Measurements from ENCODE around the gene DIABLO. TPM values are rescaled to one million over a fixed set of nuclear protein-coding genes. Genes with fewer than 3 reads are reported as not detected.

DIABLO gene
- total RNA-seq, 3 donors from 2014 or later, result 48.2 to 71.1 (median 62.3) TPM

DNA sequence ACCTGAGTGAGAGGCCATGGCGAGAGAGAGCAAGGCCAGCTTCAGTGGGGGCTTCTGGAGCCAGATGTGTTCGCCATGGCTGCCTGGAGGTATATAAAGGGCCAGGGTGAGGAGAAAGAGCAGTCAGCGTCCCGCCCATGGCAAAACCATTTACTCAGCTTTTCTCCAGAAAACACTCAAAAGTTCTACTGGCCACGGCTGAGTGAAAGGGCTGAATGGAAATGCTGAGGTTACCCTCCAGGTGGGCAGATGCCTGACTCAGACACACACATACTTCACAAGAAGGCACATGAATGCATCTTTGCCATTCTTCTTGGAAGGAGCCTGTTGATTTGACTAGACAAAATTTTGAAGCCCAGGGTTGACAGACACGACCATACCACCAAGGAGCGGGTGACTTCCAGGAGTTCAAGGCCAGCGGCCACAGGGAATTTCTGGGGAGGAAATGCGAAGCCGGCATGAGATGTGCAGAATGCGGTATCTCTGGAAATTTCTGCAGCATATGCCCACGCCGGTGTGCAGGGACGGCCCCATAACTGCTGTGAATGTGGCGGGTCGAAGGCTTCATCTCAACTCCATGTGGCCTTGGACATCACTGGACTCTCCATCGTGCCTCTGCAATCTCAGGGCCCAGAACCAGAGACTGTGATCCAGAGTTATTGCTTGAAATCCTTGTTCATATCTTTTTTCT, 51.6 kb downstream of the DIABLO start, which contains the start of gene IL31:
Gene IL31, minus strand, starts transcription at position 67 of the 691 bp plus-strand sequence. Its CDS starts 49 bp downstream, at position 18.
- intact Hi-C loops (cut with DNase I; ENCODE audit: low total_unique reads), result no loop called here
- TF ChIP-seq POLR2AphosphoS5 (IDR thresholded peaks at IDR 0.05), result no peak
- TF ChIP-seq, protein P1, sequence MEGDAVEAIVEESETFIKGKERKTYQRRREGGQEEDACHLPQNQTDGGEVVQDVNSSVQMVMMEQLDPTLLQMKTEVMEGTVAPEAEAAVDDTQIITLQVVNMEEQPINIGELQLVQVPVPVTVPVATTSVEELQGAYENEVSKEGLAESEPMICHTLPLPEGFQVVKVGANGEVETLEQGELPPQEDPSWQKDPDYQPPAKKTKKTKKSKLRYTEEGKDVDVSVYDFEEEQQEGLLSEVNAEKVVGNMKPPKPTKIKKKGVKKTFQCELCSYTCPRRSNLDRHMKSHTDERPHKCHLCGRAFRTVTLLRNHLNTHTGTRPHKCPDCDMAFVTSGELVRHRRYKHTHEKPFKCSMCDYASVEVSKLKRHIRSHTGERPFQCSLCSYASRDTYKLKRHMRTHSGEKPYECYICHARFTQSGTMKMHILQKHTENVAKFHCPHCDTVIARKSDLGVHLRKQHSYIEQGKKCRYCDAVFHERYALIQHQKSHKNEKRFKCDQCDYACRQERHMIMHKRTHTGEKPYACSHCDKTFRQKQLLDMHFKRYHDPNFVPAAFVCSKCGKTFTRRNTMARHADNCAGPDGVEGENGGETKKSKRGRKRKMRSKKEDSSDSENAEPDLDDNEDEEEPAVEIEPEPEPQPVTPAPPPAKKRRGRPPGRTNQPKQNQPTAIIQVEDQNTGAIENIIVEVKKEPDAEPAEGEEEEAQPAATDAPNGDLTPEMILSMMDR (IDR thresholded peaks at IDR 0.05), result no peak
- no peak for TF ChIP-seq POLR2A (IDR thresholded peaks at IDR 0.05)
- DNase-seq (ENCODE audit: low spot score in 2 of 2), result no peak

DNA sequence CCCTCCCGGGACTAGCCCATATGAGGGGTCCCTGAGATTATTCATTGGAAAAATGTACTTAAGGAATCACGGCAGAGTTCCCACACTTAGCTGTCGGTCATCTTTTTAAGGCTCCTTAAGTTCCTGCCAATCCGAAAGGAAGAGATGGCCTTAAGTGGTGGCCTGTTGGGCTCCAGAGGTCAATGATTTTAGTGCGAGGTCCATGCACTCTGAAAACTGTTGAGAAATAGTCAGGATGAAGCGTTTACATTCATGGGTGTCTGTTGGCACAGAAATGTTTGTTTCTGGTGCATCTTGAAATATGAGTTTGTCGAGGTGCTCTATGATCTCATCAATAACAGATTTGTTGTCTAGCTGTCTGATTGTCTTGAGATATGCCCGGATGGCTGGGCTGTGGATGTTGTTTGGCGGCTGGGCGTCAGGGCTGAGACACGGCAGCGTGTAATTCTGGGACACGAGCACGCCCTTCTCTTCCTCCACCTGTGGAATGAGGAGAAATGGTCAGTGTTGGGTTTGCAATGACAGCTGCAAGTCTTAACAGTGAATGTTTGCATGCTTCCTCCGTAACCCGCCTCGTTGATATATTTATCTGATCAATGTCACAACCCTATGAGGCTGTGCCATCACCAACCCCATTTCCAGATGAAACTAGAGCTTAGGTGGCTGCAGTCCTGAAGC, 53.5 kb downstream of the DIABLO start:
- TF ChIP-seq POLR2AphosphoS5 (IDR thresholded peaks at IDR 0.05) (no peak), POLR2A (IDR thresholded peaks at IDR 0.05) (no peak)
- TF ChIP-seq, protein P1 (IDR thresholded peaks at IDR 0.05), result no peak
- H3K27ac ChIP-seq, result no peak overlapping the region
- DNase-seq (ENCODE audit: low spot score in 2 of 2), result no peak
- no peak overlapping the region for H3K4me3 ChIP-seq
- H3K4me1 ChIP-seq, result no peaks in the 10 kb centered on the region
- H3K9me3 ChIP-seq, result no peaks in the 10 kb centered on the region
- intact Hi-C loops (cut with DNase I; ENCODE audit: low total_unique reads), result no loop called here
- H3K36me3 ChIP-seq, result no peaks in the 10 kb centered on the region
- H3K27me3 ChIP-seq, result no peaks in the 10 kb centered on the region

More for the DNA sequence above, 51.6 kb downstream of the DIABLO start, which contains the start of gene IL31:
- Histone ChIP-seq H3K4me3 (no peak within 1 kb of the TSS), H3K27ac (no peak within 1 kb of the TSS), H3K4me1 (no peaks in the 10 kb centered on the region), H3K36me3 (no peaks in the 10 kb centered on the region), H3K27me3 (no peaks in the 10 kb centered on the region), H3K9me3 (no peaks in the 10 kb centered on the region)

DNA sequence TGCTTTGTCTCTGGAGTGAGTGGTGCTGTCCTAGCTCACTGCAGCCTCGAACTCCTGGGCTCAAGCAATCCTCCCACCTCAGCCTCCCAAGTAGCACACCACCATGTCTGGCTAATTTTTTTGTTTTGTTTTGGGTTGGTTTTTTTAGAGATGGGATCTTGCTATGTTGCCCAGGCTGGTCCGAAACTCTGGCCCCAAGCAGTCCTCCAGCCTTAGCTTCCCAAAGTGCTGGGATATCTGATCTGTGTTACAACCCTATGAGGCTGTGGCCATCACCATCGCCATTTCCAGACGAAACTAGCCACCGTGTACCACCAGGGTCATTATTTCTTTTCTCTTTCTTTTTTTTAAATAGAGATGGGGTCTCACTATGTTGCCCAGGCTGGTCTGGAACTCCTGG, 54.5 kb downstream of the DIABLO start:
- no peaks in the 10 kb centered on the region for H3K9me3 ChIP-seq
- no peaks in the 10 kb centered on the region for H3K4me1 ChIP-seq
- TF ChIP-seq, protein P1 (IDR thresholded peaks at IDR 0.05), result no peak
- TF ChIP-seq POLR2A (IDR thresholded peaks at IDR 0.05) (no peak), POLR2AphosphoS5 (IDR thresholded peaks at IDR 0.05) (no peak)
- intact Hi-C loops (cut with DNase I; ENCODE audit: low total_unique reads), result no loop called here
- DNase-seq (ENCODE audit: low spot score in 2 of 2), result no peak
- H3K27ac ChIP-seq, result no peak overlapping the region
- no peaks in the 10 kb centered on the region for H3K36me3 ChIP-seq
- no peak overlapping the region for H3K4me3 ChIP-seq
- no peaks in the 10 kb centered on the region for H3K27me3 ChIP-seq

DNA sequence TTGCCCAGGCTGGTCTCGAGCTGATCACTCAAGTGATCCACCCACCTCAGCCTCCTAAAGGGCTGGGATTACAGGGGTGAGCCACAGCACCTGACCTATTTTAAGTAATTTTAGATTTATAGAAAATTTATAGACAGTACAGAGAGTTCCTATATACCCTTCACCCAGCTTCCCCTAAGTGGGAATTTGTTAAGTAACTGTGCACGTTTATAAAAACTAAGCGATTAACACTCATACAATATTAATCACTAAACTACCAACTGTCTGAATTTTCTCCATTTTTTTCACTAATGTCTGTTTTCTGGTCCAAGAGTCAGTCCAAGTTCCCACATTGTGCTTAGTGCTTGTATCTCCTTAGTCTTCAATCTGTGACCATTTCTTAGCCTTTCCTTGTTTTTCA, 57.4 kb downstream of the DIABLO start:
- TF ChIP-seq POLR2AphosphoS5 (IDR thresholded peaks at IDR 0.05) (no peak), POLR2A (IDR thresholded peaks at IDR 0.05) (no peak)
- TF ChIP-seq, protein P1 (IDR thresholded peaks at IDR 0.05), result no peak
- Histone ChIP-seq H3K27me3 (no peaks in the 10 kb centered on the region), H3K4me3 (no peak overlapping the region), H3K9me3 (no peaks in the 10 kb centered on the region), H3K4me1 (no peaks in the 10 kb centered on the region), H3K27ac (no peak overlapping the region), H3K36me3 (no peaks in the 10 kb centered on the region)
- no peak for DNase-seq (ENCODE audit: low spot score in 2 of 2)
- intact Hi-C loops (cut with DNase I; ENCODE audit: low total_unique reads), result no loop called here

DNA sequence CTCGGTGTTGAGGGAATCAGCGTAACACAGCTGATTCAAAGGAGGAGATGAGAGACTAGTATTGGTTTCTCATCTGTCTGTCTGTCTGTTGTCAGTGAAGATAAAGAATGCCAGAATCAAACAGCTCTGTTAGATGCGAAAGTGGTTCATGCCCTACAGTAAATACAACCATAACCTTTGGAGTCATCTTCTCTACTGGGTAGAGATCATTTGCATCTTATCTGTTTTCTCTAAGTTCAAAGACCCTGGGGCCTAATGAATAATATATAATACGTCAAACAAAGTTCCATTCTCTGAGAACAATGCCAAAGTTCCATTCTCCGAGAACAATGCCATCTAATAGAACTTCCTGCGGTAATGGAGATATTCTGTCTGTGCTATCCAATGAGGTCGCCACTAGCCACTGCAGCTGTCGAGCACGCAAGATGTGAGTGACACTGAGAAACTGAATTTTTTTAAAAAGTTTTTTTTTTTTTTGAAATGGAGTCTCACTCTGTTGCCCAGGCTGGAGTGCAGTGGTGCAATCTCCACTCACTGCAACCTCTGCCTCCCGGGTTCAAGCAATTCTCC, 58.4 kb downstream of the DIABLO start:
- Histone ChIP-seq H3K4me3 (no peak overlapping the region), H3K27me3 (no peaks in the 10 kb centered on the region), H3K36me3 (no peaks in the 10 kb centered on the region), H3K9me3 (no peaks in the 10 kb centered on the region), H3K4me1 (no peaks in the 10 kb centered on the region), H3K27ac (no peak overlapping the region)
- TF ChIP-seq, protein P1 (IDR thresholded peaks at IDR 0.05), result no peak
- TF ChIP-seq POLR2A (IDR thresholded peaks at IDR 0.05) (no peak), POLR2AphosphoS5 (IDR thresholded peaks at IDR 0.05) (no peak)
- intact Hi-C loops (cut with DNase I; ENCODE audit: low total_unique reads), result no loop called here
- no peak for DNase-seq (ENCODE audit: low spot score in 2 of 2)
